RPMI7951 (cell line): ENCODE measurements around the gene CCDC182. TPM values are rescaled to one million over a fixed set of nuclear protein-coding genes. Genes with fewer than 3 reads are reported as not detected.

Source experiments
- DNase-seq: peaks from one replicate; pipeline ENCODE4 v3.0.0-alpha.2; 2012; ENCODE audit warnings: low read depth
- total RNA-seq: library from RNA; depleted of rRNA; stranded (reverse); fragments of >200 nt; shearing (Covaris generic); gene quantifications from 2 replicates; pipeline ENCODE4 v1.2.3, GENCODE V29; 2014

CCDC182 gene
- total RNA-seq, 1 experiment from 2014 or later = not detected

DNA sequence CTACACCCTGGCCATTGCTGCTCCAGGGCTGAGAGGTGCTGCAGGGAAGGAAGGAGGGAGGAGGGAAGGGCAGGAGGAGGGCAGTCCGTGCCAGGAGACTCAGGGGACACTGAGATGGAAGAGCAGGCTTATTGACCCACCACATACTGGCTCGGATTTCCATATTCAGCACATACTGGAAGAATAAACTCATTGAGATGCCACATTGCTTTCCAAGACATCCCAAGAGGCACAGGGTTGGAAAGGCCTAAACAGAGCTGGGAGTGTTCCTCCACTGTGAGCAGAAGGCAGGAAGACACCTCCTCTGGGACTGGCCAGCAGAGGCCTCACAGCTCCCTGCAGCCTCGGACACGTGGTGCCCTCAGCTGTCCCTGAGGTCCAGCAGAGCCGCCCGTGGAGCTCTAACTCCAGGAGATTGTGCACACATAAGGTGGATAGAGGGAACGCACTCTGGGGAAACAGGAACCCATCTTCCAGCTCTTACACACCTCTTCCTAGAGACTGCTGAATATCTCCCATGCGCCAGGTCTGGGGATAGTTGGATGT is 17.4 kb downstream of the CCDC182 start:
- no peak for DNase-seq

- DNase-seq = no peak
Observed at GRCh38 chr17:57726838-57727237, 18.3 kb downstream of the CCDC182 start.

DNA sequence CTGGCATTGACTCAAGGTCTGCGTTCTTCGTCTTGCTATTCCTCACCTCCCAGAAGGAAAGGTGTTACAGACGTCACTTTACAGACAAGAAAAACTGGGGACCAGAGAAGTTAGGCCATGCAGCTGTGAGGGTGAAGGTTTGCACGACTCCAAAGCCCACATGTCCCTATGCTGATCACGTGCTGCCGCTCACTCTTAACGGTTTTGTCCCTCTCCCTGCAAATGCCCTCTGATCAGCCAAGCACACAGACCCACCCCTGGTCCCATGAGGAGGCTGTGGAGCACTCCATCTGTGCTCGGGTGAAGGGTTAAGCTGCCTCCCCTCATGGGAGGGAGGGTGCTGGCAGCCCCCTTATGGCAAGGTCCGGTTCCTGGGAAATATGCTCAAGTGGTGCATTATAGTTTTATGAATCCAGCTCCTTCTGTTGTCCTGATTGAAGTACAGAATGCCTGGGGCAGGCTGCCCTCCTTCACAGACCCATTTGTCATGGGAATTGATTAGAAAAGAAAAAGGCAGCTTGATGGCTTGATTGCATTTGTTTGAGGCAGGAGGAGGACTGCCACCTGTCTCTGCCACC is 18.8 kb downstream of the CCDC182 start:
- no peak for DNase-seq

GRCh38 chr17:57724729-57725125 is 20.4 kb downstream of the CCDC182 start:
- no peak for DNase-seq

- DNase-seq = no peak
Observed at GRCh38 chr17:57724026-57724728, 20.9 kb downstream of the CCDC182 start.

DNA sequence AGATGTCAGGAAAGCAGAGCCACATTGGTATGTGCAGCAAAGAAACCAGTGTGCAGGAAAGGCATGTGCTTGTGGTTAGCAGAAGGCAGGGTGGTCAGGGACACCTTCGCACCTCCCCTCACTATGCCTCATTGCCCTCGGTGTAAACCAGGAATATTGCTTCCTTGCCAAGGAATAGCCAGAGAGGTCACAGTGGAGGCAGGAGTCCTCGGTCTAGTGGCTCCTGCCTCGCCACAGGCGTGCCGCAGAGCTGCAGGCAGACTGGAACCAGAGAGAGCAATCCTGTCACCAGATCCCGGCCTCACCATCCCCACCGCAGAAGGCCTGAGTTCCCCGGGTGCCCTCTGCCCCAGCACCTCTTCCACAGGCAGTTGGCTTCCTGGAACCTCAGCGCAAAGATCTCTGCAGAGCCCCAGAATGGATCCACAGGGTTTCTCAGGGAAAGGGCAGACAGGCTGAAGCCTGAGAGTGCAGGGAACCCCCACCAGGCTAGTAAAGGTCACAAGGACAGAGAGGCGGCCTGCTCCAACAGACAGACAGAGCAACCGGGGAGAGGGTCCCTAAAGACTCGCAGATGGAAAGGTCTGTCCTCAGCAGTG is 21.6 kb downstream of the CCDC182 start:
- no peak for DNase-seq

DNA sequence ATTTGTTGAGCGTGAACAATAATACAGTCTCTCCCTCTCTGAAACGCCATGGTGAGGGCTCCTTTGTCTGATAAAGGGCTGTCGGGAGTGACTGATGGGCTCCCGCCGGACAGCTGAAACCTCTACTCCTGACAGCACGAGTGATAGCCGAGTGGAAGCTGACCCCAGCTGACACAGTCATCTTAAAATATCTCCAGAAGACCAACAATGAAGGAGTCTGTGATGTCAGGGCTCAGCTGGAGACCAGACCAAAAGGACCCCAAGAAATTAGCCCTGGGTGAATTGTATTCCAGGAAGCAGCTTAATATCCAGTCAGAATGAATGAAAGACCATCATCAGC is 22.4 kb downstream of the CCDC182 start:
- no peak for DNase-seq

GRCh38 chr17:57721967-57722703 is 23.0 kb downstream of the CCDC182 start:
- no peak for DNase-seq

GRCh38 chr17:57720386-57721035 is 24.6 kb downstream of the CCDC182 start:
- DNase-seq = no peak

GRCh38 chr17:57718878-57719277 is 26.2 kb downstream of the CCDC182 start:
- no peak for DNase-seq

DNA sequence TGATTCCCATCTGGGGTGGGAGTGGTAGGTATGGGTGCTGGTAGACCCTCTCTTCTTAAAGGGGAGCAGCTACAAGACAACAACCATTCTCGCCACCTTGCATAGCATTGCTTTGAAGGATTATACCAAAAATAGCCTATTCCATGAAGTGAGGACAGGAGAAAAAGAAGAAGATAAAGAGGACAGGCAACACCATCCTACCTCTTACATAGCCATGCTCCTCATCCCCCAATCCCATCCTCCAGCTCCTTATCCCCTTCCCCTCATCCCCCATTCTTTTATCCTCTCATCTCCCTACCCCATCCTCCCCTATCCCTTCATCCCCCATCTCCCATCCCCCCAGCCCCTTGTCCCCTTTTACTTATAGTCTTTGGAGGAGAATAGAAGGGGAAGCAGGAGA is 29.1 kb downstream of the CCDC182 start:
- DNase-seq = no peak

GRCh38 chr17:57714665-57715180 is 30.4 kb downstream of the CCDC182 start:
- DNase-seq = no peak

DNA sequence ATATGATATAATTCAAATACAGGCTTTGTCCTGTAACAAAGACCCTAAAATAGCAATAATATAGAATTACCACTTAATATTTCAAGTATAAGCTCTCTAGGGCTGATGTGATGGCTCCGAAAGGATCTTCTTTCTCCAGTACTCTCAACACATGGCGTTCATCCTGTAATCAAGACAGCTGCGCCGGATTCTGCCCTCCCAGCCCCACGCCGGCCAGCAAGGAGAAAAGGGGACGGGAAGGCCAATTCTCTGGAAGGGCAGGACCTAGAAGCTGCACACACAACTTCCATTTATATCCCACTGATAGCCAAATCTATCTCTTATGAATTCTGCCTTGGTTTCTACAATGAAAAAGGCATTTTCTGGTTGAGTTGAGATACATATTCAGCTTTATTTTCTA is 32.0 kb downstream of the CCDC182 start:
- DNase-seq = no peak

- peak; percentile 14 for DNase-seq
Observed at GRCh38 chr17:57708410-57708809, 36.7 kb downstream of the CCDC182 start.

DNA sequence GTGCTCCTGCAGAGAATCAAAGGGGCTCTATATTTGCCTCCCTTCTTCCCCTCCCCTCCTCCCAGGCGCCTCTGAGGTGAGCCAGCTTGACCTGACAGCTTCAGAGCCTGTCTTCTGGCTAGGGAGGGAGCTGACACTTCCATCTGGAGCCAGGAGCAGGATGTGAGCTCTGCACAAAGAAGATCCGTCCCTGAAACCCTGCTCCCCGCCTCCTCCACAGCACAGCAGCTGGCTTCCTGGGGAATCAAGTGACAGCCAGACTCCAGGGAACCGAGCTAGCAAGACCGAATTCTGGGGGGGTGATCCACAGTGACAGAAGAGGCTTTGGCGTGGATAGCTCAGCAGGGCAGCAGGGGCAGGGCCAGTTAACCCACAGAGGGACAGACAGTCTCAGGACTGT is 37.2 kb downstream of the CCDC182 start:
- DNase-seq = no peak

GRCh38 chr17:57706761-57707160 is 38.3 kb downstream of the CCDC182 start:
- DNase-seq = no peak

DNA sequence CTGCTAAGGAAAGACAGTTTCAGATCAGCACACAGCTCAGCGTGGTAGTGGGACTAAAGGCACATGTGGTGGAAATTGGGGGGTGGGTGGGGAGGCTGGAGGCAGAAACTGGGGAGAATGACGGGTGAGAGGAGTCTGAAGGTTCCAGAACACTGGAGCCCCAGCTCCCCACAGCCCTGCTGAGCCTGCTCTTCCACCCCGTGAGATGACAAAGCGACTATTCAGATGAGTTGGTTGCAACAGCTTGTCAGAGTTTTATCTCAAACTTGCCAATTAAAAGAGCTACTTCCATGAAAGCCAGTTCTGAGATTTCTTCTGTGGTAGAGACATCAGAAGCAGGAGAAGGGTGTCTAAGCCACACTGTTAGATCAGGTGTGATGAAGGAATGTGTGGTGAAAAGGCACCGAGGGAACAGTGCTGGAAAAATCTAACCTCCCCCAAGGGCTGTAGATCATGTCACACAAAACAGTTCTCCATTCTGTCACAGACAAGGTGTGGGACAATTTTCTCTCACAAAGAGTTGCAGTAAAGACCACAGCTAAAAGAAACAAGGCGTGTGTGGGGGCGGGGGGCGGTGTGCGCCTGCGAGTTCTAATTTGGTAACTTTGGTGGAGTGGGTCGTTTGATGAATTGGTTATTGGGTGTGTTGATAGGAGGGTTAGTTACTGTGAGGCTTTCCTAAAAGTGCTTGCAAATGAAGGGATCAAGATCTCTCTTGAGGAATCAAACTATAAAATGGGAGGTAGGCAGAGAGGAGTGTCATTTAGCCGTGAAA is 39.0 kb downstream of the CCDC182 start:
- no peak for DNase-seq

GRCh38 chr17:57704448-57704847 is 40.7 kb downstream of the CCDC182 start:
- DNase-seq = no peak

GRCh38 chr17:57703273-57703672 is 41.8 kb downstream of the CCDC182 start:
- no peak for DNase-seq

GRCh38 chr17:57701124-57701523 is 44.0 kb downstream of the CCDC182 start:
- no peak for DNase-seq

DNA sequence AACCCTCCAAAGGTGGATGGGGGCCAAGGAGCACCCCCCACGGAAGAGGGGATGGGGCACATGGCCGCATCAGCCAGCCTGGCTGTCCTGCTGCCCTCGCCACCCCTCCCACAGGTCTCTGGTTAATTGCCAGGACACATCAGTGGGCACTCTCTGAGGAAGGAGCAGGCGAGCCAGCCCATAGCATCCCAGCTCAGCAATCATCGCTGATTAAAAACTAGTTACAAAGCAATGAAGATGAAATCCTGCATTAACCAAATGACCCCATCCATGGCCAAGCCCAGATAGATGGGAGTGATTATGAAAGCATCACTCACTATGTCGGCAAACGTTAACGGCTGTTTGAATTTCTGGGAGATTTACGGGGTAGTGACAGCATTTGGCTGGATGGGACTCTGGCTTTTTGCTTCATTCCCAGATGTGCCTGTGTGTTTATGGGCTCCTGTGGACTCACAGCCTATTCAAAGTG is 45.3 kb downstream of the CCDC182 start:
- no peak for DNase-seq
